ENCODE measurements around the gene PPFIA3. TPM values are rescaled to one million over a fixed set of nuclear protein-coding genes. Genes with fewer than 3 reads are reported as not detected.

Gene PPFIA3
- total RNA-seq, 1 experiment from 2014 or later: 27.3 TPM

DNA sequence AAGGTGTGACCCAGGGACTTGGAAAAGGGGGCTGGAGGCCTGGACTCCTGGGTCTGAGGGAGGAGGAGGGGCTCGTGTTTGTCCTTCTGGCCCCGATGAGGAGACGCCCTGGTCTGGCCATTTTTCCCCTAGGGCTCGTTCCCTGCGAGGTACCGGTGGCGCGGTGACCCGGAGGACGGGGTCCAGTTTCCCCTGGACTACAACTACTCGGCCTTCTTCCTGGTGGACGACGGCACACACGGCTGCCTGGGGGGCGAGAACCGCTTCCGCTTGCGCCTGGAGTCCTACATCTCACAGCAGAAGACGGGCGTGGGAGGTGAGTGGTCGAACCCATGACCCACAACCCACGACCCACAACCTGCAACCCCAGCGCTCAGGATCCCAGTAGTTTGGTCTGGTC, 49.1 kb downstream of the PPFIA3 start (continued):
- TF ChIP-seq, protein P1, sequence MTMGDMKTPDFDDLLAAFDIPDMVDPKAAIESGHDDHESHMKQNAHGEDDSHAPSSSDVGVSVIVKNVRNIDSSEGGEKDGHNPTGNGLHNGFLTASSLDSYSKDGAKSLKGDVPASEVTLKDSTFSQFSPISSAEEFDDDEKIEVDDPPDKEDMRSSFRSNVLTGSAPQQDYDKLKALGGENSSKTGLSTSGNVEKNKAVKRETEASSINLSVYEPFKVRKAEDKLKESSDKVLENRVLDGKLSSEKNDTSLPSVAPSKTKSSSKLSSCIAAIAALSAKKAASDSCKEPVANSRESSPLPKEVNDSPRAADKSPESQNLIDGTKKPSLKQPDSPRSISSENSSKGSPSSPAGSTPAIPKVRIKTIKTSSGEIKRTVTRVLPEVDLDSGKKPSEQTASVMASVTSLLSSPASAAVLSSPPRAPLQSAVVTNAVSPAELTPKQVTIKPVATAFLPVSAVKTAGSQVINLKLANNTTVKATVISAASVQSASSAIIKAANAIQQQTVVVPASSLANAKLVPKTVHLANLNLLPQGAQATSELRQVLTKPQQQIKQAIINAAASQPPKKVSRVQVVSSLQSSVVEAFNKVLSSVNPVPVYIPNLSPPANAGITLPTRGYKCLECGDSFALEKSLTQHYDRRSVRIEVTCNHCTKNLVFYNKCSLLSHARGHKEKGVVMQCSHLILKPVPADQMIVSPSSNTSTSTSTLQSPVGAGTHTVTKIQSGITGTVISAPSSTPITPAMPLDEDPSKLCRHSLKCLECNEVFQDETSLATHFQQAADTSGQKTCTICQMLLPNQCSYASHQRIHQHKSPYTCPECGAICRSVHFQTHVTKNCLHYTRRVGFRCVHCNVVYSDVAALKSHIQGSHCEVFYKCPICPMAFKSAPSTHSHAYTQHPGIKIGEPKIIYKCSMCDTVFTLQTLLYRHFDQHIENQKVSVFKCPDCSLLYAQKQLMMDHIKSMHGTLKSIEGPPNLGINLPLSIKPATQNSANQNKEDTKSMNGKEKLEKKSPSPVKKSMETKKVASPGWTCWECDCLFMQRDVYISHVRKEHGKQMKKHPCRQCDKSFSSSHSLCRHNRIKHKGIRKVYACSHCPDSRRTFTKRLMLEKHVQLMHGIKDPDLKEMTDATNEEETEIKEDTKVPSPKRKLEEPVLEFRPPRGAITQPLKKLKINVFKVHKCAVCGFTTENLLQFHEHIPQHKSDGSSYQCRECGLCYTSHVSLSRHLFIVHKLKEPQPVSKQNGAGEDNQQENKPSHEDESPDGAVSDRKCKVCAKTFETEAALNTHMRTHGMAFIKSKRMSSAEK (CRISPR knock-in tag; IDR thresholded peaks at IDR 0.05; ENCODE audit: borderline replicate concordance): no peak
- no peak for TF ChIP-seq NFE2L1 (CRISPR knock-in tag; IDR thresholded peaks at IDR 0.05)
- TF ChIP-seq, protein P2, sequence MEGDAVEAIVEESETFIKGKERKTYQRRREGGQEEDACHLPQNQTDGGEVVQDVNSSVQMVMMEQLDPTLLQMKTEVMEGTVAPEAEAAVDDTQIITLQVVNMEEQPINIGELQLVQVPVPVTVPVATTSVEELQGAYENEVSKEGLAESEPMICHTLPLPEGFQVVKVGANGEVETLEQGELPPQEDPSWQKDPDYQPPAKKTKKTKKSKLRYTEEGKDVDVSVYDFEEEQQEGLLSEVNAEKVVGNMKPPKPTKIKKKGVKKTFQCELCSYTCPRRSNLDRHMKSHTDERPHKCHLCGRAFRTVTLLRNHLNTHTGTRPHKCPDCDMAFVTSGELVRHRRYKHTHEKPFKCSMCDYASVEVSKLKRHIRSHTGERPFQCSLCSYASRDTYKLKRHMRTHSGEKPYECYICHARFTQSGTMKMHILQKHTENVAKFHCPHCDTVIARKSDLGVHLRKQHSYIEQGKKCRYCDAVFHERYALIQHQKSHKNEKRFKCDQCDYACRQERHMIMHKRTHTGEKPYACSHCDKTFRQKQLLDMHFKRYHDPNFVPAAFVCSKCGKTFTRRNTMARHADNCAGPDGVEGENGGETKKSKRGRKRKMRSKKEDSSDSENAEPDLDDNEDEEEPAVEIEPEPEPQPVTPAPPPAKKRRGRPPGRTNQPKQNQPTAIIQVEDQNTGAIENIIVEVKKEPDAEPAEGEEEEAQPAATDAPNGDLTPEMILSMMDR (IDR thresholded peaks at IDR 0.05): no peak
- TF ChIP-seq CREB1 (CRISPR knock-in tag; IDR thresholded peaks at IDR 0.05): no peak
- TF ChIP-seq FOXK1 (CRISPR knock-in tag; IDR thresholded peaks at IDR 0.05): no peak
- TF ChIP-seq, protein P3, sequence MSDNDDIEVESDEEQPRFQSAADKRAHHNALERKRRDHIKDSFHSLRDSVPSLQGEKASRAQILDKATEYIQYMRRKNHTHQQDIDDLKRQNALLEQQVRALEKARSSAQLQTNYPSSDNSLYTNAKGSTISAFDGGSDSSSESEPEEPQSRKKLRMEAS (CRISPR knock-in tag; IDR thresholded peaks at IDR 0.05): no peak
- TF ChIP-seq SOX15 (CRISPR knock-in tag; IDR thresholded peaks at IDR 0.05): no peak
- no peak for TF ChIP-seq ELF4 (CRISPR knock-in tag; IDR thresholded peaks at IDR 0.05; ENCODE audit: low read depth)
- TF ChIP-seq, protein P4, sequence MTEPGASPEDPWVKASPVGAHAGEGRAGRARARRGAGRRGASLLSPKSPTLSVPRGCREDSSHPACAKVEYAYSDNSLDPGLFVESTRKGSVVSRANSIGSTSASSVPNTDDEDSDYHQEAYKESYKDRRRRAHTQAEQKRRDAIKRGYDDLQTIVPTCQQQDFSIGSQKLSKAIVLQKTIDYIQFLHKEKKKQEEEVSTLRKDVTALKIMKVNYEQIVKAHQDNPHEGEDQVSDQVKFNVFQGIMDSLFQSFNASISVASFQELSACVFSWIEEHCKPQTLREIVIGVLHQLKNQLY (CRISPR knock-in tag; IDR thresholded peaks at IDR 0.05): no peak
- TF ChIP-seq, protein P5, sequence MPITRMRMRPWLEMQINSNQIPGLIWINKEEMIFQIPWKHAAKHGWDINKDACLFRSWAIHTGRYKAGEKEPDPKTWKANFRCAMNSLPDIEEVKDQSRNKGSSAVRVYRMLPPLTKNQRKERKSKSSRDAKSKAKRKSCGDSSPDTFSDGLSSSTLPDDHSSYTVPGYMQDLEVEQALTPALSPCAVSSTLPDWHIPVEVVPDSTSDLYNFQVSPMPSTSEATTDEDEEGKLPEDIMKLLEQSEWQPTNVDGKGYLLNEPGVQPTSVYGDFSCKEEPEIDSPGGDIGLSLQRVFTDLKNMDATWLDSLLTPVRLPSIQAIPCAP (CRISPR knock-in tag; IDR thresholded peaks at IDR 0.05): no peak
- TF ChIP-seq NR2C2 (CRISPR knock-in tag; IDR thresholded peaks at IDR 0.05): no peak

DNA sequence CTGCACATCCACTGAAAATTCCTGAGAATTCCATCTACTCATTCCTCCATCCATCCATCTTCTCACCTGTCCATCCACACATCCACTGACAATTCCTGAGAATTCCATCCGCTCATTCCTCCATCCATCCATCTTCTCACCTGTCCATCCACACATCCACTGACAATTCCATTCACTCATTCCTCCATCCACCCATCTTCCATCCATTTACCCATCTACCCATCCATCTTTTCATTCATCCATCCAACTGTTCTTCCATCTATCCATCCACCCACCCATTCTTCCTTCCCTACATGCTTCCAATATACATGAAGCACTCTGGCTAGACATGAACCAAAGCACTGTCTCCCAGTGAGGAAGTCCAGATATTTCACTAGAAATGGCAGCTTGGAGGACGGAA, 53.9 kb downstream of the PPFIA3 start:
- Mint-ChIP-seq H3K4me3 (no peak overlapping the region), H3K27ac (no peak overlapping the region), H3K36me3 (0 out of 2 replicates have a peak, but pooled peaks cover 3% of the 10 kb centered on the region), H3K27me3 (ENCODE audit: low read depth) (no peaks in the 10 kb centered on the region), H3K4me1 (no peaks in the 10 kb centered on the region), H3K9me3 (no peaks in the 10 kb centered on the region)
- DNase-seq (ENCODE audit: low spot score) (no peak), ATAC-seq (no peak)
- POLR2A ChIA-PET: no interaction called here
- CTCF ChIA-PET: interaction anchor here (2.3 kb wide), 1 partner anchor 26 kb away, joined by 7 read pairs; no protein-coding TSS in a partner anchor
- TF ChIP-seq, protein P6, sequence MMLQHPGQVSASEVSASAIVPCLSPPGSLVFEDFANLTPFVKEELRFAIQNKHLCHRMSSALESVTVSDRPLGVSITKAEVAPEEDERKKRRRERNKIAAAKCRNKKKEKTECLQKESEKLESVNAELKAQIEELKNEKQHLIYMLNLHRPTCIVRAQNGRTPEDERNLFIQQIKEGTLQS (CRISPR knock-in tag; conservative IDR thresholded peaks at IDR 0.05): no peak
- TF ChIP-seq GABPB1 (CRISPR knock-in tag; IDR thresholded peaks at IDR 0.05) (no peak), ZNF219 (CRISPR knock-in tag; IDR thresholded peaks at IDR 0.05; ENCODE audit: borderline replicate concordance) (no peak), OVOL2 (CRISPR knock-in tag; IDR thresholded peaks at IDR 0.05; ENCODE audit: borderline replicate concordance) (no peak), NR2C2 (CRISPR knock-in tag; IDR thresholded peaks at IDR 0.05) (no peak), FOXK1 (CRISPR knock-in tag; IDR thresholded peaks at IDR 0.05) (no peak), NR3C1 (CRISPR knock-in tag; conservative IDR thresholded peaks at IDR 0.05; ENCODE audit: low read depth) (no peak), SMAD3 (CRISPR knock-in tag; IDR thresholded peaks at IDR 0.05; ENCODE audit: borderline replicate concordance) (no peak), FOXJ3 (CRISPR knock-in tag; IDR thresholded peaks at IDR 0.05; ENCODE audit: borderline replicate concordance) (no peak), JAZF1 (CRISPR knock-in tag; IDR thresholded peaks at IDR 0.05) (no peak)
- TF ChIP-seq, protein P7, sequence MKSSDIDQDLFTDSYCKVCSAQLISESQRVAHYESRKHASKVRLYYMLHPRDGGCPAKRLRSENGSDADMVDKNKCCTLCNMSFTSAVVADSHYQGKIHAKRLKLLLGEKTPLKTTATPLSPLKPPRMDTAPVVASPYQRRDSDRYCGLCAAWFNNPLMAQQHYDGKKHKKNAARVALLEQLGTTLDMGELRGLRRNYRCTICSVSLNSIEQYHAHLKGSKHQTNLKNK (CRISPR knock-in tag; IDR thresholded peaks at IDR 0.05): no peak
- TF ChIP-seq, protein P8, sequence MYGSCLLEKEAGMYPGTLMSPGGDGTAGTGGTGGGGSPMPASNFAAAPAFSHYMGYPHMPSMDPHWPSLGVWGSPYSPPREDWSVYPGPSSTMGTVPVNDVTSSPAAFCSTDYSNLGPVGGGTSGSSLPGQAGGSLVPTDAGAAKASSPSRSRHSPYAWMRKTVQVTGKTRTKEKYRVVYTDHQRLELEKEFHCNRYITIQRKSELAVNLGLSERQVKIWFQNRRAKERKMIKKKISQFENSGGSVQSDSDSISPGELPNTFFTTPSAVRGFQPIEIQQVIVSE (CRISPR knock-in tag; IDR thresholded peaks at IDR 0.05; ENCODE audit: borderline replicate concordance): no peak
